B cell (primary cell): ENCODE measurements around the gene IL10.

Experiments used
- EZH2 ChIP-seq: IDR thresholded peaks from 2 replicates; pipeline ENCODE4 v1.6.1; 2012; ENCODE audit warnings: borderline replicate concordance, low read depth, mild to moderate bottlenecking, moderate library complexity, low read length; ENCODE audit not compliant: insufficient read depth, poor library complexity, severe bottlenecking
- TF ChIP-seq, protein P1 (sequence below): fragments of 200-600 bp; IDR thresholded peaks from one replicate; pipeline ENCODE4 v1.8.0; 2022; ENCODE audit warnings: antibody characterized with exemption, mild to moderate bottlenecking

GRCh38 chr1:206769304-206769731, 3.0 kb downstream of the IL10 start:
- TF ChIP-seq, protein P1, sequence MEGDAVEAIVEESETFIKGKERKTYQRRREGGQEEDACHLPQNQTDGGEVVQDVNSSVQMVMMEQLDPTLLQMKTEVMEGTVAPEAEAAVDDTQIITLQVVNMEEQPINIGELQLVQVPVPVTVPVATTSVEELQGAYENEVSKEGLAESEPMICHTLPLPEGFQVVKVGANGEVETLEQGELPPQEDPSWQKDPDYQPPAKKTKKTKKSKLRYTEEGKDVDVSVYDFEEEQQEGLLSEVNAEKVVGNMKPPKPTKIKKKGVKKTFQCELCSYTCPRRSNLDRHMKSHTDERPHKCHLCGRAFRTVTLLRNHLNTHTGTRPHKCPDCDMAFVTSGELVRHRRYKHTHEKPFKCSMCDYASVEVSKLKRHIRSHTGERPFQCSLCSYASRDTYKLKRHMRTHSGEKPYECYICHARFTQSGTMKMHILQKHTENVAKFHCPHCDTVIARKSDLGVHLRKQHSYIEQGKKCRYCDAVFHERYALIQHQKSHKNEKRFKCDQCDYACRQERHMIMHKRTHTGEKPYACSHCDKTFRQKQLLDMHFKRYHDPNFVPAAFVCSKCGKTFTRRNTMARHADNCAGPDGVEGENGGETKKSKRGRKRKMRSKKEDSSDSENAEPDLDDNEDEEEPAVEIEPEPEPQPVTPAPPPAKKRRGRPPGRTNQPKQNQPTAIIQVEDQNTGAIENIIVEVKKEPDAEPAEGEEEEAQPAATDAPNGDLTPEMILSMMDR: no peak
- no peak for TF ChIP-seq EZH2
